AG04450 (cell line): ENCODE measurements around the gene EDA. TPM values are rescaled to one million over a fixed set of nuclear protein-coding genes. Genes with fewer than 3 reads are reported as not detected.
"Not testable (repeated sequence)": the region's sequence is repeated elsewhere in the genome, so short reads cannot be mapped to it uniquely, and the experiment has no call there.

Experiments used
- CTCF ChIA-PET: fragments of 300-600, 350-600 bp; formaldehyde crosslinking; extraction: SDS; loops from one replicate; lab custom pipeline; 2022; ENCODE audit warnings: antibody characterized with exemption, inconsistent platforms; lab: Charles Lee
- POLR2A ChIA-PET: fragments of 350-600 bp; formaldehyde crosslinking; extraction: SDS; loops from one replicate; lab custom pipeline; 2021; ENCODE audit warnings: antibody characterized with exemption, inconsistent platforms; lab: Yijun Ruan, JAX
- DNase-seq: peaks from one replicate; pipeline ENCODE4 v3.0.0-alpha.2; 2011; ENCODE audit warnings: low read depth, low spot score
- H3K27ac ChIP-seq: one replicate; pipeline ENCODE4 v1.5.1; 2012; ENCODE audit warnings: low read depth, low read length, control low read depth
- H3K27me3 ChIP-seq: one replicate; pipeline ENCODE4 v1.6.0; 2012; ENCODE audit warnings: low read length; ENCODE audit not compliant: control insufficient read depth, insufficient read depth
- H3K4me3 ChIP-seq: 2 replicates; pipeline ENCODE4 v1.5.1; 2011; ENCODE audit warnings: mild to moderate bottlenecking, low read depth, low read length, control low read depth
- H3K9me3 ChIP-seq: 2 replicates; pipeline ENCODE4 v1.5.1; 2012; ENCODE audit warnings: low read length; ENCODE audit not compliant: control insufficient read depth, insufficient read depth
- polyA plus RNA-seq: library from polyadenylated mRNA; depleted of rRNA; stranded (reverse); fragments of >200 nt; gene quantifications from 2 replicates; pipeline ENCODE4 v1.2.3, GENCODE V29; 2011
- TF ChIP-seq, protein P1 (sequence below): IDR thresholded peaks from 2 replicates; pipeline ENCODE4 v1.5.1; 2011; ENCODE audit warnings: low read depth, low read length, control low read depth, inconsistent platforms

EDA gene
- polyA plus RNA-seq, 1 experiment, result 0.02 TPM

DNA sequence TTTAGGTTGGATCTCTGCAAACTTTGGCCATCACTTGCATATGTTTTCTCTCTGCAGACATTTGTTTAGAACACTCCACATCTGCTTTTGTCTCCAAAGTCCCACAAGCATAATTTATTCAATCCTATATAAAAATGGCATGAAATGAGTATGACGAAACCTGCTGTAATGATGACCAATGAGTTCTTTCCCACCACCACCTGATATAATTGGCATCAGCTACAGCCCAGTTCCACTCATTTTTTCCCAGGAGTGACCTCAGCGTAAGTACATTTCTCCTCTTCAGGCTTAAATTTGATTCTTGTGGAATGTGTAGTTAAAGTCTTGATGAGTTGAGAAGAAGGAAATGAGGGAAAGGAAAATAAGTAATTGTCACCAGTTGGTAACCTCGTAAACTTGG lies 228.7 kb downstream of the EDA start:
- no peak overlapping the region for H3K27ac ChIP-seq
- DNase-seq, result no peak
- ChIA-PET POLR2A (no interaction called here), CTCF (no interaction called here)
- no peak overlapping the region for H3K4me3 ChIP-seq
- H3K9me3 ChIP-seq, result no peaks in the 10 kb centered on the region
- TF ChIP-seq, protein P1, sequence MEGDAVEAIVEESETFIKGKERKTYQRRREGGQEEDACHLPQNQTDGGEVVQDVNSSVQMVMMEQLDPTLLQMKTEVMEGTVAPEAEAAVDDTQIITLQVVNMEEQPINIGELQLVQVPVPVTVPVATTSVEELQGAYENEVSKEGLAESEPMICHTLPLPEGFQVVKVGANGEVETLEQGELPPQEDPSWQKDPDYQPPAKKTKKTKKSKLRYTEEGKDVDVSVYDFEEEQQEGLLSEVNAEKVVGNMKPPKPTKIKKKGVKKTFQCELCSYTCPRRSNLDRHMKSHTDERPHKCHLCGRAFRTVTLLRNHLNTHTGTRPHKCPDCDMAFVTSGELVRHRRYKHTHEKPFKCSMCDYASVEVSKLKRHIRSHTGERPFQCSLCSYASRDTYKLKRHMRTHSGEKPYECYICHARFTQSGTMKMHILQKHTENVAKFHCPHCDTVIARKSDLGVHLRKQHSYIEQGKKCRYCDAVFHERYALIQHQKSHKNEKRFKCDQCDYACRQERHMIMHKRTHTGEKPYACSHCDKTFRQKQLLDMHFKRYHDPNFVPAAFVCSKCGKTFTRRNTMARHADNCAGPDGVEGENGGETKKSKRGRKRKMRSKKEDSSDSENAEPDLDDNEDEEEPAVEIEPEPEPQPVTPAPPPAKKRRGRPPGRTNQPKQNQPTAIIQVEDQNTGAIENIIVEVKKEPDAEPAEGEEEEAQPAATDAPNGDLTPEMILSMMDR, result no peak
- H3K27me3 ChIP-seq, result no peaks in the 10 kb centered on the region

DNA sequence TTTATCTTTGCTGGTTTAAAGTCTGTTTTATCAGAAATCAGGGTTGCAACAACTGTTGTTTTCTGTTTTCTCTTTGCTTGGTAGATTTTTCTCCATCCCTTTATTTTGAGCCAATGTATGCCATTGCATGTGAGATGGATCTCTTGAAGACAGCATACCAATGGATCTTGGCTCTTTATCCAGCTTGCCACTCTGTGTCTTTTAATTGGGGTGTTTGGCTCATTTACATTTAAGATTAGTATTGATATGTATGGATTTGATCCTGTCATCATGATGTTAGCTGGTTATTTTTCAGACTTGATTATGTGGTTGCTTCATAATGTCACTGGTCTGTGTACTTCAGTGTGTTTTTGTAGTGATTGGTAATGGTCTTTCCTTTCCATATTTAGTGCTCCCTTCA lies 244.1 kb downstream of the EDA start:
- H3K27ac ChIP-seq, H3K27me3 ChIP-seq, CTCF ChIA-PET, POLR2A ChIA-PET, DNase-seq, H3K4me3 ChIP-seq, H3K9me3 ChIP-seq: not testable (repeated sequence)

DNA sequence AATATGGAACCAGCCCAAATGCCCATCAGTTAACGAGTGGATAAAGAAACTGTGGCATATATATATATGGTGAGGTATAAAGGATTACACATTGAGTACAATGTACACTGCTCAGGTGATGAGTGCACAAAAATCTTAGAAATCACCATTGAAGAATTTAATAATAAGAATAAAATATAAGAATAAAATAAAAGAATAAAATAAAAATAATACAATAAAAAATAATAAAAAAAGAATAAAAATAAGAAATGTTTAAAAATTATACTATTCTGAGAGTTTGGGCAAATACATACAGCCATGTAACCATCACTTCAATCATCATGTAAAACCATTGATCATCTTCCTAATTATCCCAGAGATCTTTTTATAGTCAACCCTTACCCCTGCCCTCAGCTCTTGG lies 260.3 kb downstream of the EDA start:
- ChIA-PET POLR2A (no interaction called here), CTCF (no interaction called here)
- TF ChIP-seq, protein P1, result no peak
- no peaks in the 10 kb centered on the region for H3K9me3 ChIP-seq
- no peak for DNase-seq
- no peak overlapping the region for H3K27ac ChIP-seq
- no peaks in the 10 kb centered on the region for H3K27me3 ChIP-seq
- no peak overlapping the region for H3K4me3 ChIP-seq

DNA sequence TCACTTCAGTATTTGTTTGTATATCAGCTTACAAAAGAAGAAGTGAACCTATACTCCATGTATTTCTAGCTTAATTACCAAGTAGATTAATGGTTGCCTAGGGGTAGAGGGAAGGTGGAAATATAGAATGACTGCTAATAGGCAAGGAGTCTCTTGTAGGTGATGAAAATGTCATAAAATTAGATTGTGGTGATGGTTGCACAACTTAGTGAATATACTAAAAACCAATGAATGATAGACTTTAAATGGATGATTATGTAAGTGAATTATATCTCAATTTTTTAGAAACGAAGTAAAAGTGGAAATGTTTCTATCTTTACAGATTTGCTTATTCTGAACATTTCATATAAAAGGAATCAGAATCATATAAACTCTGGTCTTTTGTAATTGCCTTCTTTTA lies 268.3 kb downstream of the EDA start:
- DNase-seq, result no peak
- TF ChIP-seq, protein P1, result no peak
- no peaks in the 10 kb centered on the region for H3K9me3 ChIP-seq
- ChIA-PET CTCF (no interaction called here), POLR2A (no interaction called here)
- H3K4me3 ChIP-seq, result no peak overlapping the region
- no peaks in the 10 kb centered on the region for H3K27me3 ChIP-seq
- no peak overlapping the region for H3K27ac ChIP-seq

DNA sequence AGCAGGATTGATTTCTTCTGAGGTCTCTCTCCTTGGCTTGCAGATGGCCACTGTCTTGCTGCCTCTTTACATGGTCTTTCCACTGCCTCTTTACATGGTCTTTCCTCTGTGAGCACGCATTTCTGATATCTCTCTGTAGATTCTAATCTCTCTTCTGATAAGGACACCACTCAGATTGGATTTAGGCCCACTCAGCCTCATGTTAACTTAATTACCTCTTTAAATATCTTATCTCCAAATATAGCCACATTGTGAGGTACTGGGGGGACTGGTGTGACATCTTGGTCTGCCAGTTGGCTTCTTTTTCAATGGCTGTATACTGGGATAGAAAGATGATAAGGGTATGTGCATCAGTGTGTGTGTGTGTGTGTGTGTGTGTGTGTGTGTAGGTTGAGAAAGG lies 280.1 kb downstream of the EDA start:
- no peak overlapping the region for H3K27ac ChIP-seq
- ChIA-PET POLR2A (no interaction called here), CTCF (no interaction called here)
- H3K9me3 ChIP-seq, result no peaks in the 10 kb centered on the region
- TF ChIP-seq, protein P1, result no peak
- H3K27me3 ChIP-seq, result no peaks in the 10 kb centered on the region
- H3K4me3 ChIP-seq, result no peak overlapping the region
- DNase-seq, result no peak

DNA sequence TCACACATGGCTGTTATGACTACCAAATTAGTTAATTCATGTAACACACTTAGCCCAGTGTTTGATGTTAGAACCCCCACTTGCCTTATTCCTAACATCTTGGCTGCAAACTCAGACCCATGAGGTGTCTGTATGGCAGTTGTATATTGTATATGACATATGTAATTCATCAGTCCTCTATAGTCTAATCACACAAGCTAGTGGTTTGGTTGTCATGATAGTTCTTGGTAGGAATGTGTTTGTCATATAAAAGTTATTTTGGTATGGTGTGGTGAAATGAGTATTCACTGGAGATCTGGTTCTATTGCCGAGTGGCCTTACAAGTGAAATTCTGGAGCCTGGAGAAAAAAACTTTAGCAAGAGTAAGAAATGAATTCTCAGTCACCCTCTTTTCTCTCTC lies 284.6 kb downstream of the EDA start:
- CTCF ChIA-PET, result no interaction called here
- TF ChIP-seq, protein P1, result no peak
- no peak overlapping the region for H3K27ac ChIP-seq
- H3K4me3 ChIP-seq, result no peak overlapping the region
- no peaks in the 10 kb centered on the region for H3K27me3 ChIP-seq
- DNase-seq, result no peak
- H3K9me3 ChIP-seq, result no peaks in the 10 kb centered on the region
- POLR2A ChIA-PET, result no interaction called here
